ENCODE results near the gene KMT2B. TPM values are rescaled to one million over a fixed set of nuclear protein-coding genes. Genes with fewer than 3 reads are reported as not detected.

The KMT2B gene
- total and polyA plus RNA-seq, 8 donors = 16.7 to 59.9 (median 24.2) TPM

- Histone ChIP-seq H3K36me3 (peaks cover 0 to 4% (median 0%) of the 10 kb centered on the region in 3 donors), H3K4me1 (peaks cover 0 to 20% (median 10%) of the 10 kb centered on the region in 3 donors), H3K27me3 (no peaks in the 10 kb centered on the region), H3K9me3 (no peaks in the 10 kb centered on the region), H3K4me3 (no peak overlapping the region), H3K27ac (no peak overlapping the region)
- WGBS, 2 donors = 93 to 95% methylated on average over 20 of the region's 20 CpGs
- TF ChIP-seq CTCF (IDR thresholded peaks at IDR 0.05) = no peak
- ATAC-seq (no peak), FAIRE-seq (no peak), DNase-seq (peak in 3 of 6 donors; percentile 17 to 56 (median 43))
- intact Hi-C loops (cut with DNase I) = no loop called here
Observed at GRCh38 chr19:35752746-35753350, 35.0 kb downstream of the KMT2B start.

- Histone ChIP-seq H3K9me3 (no peaks in the 10 kb centered on the region), H3K36me3 (peaks cover 0 to 4% (median 0%) of the 10 kb centered on the region in 3 donors), H3K27ac (no peak overlapping the region), H3K27me3 (no peaks in the 10 kb centered on the region), H3K4me3 (no peak overlapping the region), H3K4me1 (peaks cover 0 to 20% (median 8%) of the 10 kb centered on the region in 3 donors)
- FAIRE-seq (no peak), ATAC-seq (no peak), DNase-seq (no peak)
- intact Hi-C loops (cut with DNase I) = no loop called here
- 86 to 95% methylated on average over 20 of the region's 20 CpGs for WGBS, 2 donors
- no peak for TF ChIP-seq CTCF (IDR thresholded peaks at IDR 0.05)
Observed at GRCh38 chr19:35753634-35754369, 36.0 kb downstream of the KMT2B start.

GRCh38 chr19:35754370-35755130, 36.7 kb downstream of the KMT2B start:
- ATAC-seq = no peak
- no peak for FAIRE-seq

GRCh38 chr19:35755131-35755549, 37.3 kb downstream of the KMT2B start:
- H3K27ac ChIP-seq = no peak overlapping the region
- no peak for TF ChIP-seq CTCF (IDR thresholded peaks at IDR 0.05)
- intact Hi-C loops (cut with DNase I) = no loop called here
- H3K9me3 ChIP-seq = no peaks in the 10 kb centered on the region
- 82 to 88% methylated on average over 17 of the region's 17 CpGs for WGBS, 2 donors
- H3K27me3 ChIP-seq = no peaks in the 10 kb centered on the region
- H3K4me1 ChIP-seq = peaks cover 0 to 17% (median 8%) of the 10 kb centered on the region in 3 donors
- H3K4me3 ChIP-seq = peak overlapping the region in 1 of 4 donors; percentile 70
- ATAC-seq (no peak), FAIRE-seq (no peak), DNase-seq (peak in 1 of 6 donors; percentile 35)
- H3K36me3 ChIP-seq = peaks cover 0 to 4% (median 0%) of the 10 kb centered on the region in 3 donors

More at GRCh38 chr19:35754370-35755130, 36.7 kb downstream of the KMT2B start:
- H3K36me3 ChIP-seq = peaks cover 0 to 4% (median 0%) of the 10 kb centered on the region in 3 donors
- TF ChIP-seq CTCF (IDR thresholded peaks at IDR 0.05) = no peak
- H3K9me3 ChIP-seq = no peaks in the 10 kb centered on the region
- no peak overlapping the region for H3K27ac ChIP-seq
- no peaks in the 10 kb centered on the region for H3K27me3 ChIP-seq
- peak in 1 of 6 donors; percentile 20 for DNase-seq
- intact Hi-C loops (cut with DNase I) = no loop called here
- peaks cover 0 to 18% (median 8%) of the 10 kb centered on the region in 3 donors for H3K4me1 ChIP-seq
- WGBS, 2 donors = 83 to 90% methylated on average over 13 of the region's 13 CpGs
- H3K4me3 ChIP-seq = no peak overlapping the region
